ENCODE results near the gene FARSB.
A peak's percentile ranks its signal among the peaks of the same experiment; 100 is the strongest.

DNA sequence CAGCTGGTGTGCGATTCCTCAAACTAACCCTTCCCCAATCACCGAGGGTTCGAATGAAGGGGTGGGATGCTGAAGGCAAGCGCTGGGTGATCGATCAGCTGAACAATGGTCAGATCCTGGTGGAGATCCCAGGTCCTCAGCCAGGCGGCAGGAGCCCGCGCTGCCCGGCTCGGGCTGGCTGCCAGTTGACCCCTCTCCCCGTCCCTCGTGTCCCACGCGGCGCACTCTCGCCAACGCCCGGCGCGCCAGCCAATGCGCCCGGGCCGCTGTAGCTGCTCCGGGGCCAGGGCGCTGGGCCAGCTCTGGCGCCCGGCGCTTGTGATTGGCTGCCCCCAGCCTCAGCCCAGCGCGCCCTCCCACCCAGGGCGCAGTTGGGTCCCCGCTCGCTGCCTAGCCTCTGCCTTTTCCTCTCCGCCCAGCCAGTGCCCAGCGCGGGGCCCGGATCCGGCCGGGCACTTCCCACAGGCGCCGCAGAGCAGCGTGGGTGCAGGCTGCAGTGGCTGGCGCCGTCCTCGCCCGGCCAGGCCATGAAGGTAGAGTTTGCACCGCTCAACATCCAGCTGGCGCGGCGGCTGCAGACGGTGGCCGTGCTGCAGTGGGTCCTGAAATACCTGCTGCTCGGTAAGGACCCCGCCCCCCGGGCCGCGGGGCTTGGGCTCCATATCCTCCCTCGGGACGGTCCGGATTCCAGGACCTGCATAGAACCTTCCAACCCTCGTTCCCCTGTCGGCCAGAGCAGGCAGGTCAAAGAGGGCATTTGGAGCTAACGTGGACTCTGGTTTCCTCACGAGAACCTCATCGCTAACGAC, 15.6 kb upstream of the FARSB start, which contains the start of gene MOGAT1:
- TF ChIP-seq, protein P1, sequence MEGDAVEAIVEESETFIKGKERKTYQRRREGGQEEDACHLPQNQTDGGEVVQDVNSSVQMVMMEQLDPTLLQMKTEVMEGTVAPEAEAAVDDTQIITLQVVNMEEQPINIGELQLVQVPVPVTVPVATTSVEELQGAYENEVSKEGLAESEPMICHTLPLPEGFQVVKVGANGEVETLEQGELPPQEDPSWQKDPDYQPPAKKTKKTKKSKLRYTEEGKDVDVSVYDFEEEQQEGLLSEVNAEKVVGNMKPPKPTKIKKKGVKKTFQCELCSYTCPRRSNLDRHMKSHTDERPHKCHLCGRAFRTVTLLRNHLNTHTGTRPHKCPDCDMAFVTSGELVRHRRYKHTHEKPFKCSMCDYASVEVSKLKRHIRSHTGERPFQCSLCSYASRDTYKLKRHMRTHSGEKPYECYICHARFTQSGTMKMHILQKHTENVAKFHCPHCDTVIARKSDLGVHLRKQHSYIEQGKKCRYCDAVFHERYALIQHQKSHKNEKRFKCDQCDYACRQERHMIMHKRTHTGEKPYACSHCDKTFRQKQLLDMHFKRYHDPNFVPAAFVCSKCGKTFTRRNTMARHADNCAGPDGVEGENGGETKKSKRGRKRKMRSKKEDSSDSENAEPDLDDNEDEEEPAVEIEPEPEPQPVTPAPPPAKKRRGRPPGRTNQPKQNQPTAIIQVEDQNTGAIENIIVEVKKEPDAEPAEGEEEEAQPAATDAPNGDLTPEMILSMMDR (IDR thresholded peaks at IDR 0.05; ENCODE audit: insufficient read depth, low read depth, low read length), result no peak
- TF ChIP-seq EZH2 (IDR thresholded peaks at IDR 0.05; ENCODE audit: insufficient read depth, low read length), result peak; percentile 37
